Epithelial cell of esophagus (primary cell): ENCODE results near the gene TPK1.

ENCODE experiments used
- DNase-seq: peaks from one replicate; pipeline ENCODE4 v3.0.0; 2010; ENCODE audit warnings: low read depth
- H3K4me3 ChIP-seq: 2 replicates; pipeline ENCODE4 v1.5.1; 2011; ENCODE audit warnings: mild to moderate bottlenecking, low read length, control low read depth
- TF ChIP-seq, protein P1 (sequence below): IDR thresholded peaks from 2 replicates; pipeline ENCODE4 v1.5.1; 2011; ENCODE audit warnings: low read depth, mild to moderate bottlenecking, low read length, control low read depth, inconsistent platforms; ENCODE audit not compliant: insufficient read depth; ENCODE audit errors: missing control alignments

TPK1 gene

DNA sequence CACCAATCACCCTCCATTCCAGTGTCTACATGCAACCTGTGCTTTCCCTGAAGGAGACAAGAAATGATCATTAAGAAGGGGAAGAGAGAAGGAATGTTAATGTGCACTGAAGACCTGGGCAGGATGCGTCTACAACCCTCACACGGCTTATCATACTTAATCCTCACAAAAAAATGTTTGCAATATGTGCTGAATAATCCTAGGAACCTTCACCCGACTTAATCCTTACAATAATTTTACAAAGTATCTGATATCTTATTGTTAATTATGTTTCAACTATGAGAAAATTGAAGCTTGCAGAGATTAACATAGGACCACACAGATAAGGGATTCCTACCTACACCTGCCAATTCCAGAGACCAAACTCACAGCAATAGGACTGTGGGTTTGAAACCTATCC, 287.3 kb downstream of the TPK1 start:
- TF ChIP-seq, protein P1, sequence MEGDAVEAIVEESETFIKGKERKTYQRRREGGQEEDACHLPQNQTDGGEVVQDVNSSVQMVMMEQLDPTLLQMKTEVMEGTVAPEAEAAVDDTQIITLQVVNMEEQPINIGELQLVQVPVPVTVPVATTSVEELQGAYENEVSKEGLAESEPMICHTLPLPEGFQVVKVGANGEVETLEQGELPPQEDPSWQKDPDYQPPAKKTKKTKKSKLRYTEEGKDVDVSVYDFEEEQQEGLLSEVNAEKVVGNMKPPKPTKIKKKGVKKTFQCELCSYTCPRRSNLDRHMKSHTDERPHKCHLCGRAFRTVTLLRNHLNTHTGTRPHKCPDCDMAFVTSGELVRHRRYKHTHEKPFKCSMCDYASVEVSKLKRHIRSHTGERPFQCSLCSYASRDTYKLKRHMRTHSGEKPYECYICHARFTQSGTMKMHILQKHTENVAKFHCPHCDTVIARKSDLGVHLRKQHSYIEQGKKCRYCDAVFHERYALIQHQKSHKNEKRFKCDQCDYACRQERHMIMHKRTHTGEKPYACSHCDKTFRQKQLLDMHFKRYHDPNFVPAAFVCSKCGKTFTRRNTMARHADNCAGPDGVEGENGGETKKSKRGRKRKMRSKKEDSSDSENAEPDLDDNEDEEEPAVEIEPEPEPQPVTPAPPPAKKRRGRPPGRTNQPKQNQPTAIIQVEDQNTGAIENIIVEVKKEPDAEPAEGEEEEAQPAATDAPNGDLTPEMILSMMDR: no peak
- no peak for DNase-seq
- no peak overlapping the region for H3K4me3 ChIP-seq

DNA sequence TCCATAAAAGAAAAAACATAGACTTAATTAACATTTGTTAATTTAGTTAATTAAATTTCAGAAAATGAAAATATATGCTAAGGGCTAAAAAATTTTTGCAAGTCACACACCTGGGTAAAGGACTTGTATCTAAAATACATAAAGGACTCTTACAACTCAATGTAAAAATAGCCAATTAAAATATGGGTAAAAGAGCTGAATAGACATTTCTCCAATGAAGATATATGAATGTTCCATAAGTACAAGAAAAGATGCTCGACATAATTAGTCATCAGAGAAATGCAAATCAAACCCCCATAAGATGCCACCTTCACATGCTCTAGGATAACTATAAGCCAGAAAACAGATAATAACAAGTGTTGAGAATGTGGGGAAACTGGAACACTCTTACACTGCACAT, 288.0 kb downstream of the TPK1 start:
- no peak for DNase-seq
- TF ChIP-seq, protein P1: no peak
- H3K4me3 ChIP-seq: no peak overlapping the region

DNA sequence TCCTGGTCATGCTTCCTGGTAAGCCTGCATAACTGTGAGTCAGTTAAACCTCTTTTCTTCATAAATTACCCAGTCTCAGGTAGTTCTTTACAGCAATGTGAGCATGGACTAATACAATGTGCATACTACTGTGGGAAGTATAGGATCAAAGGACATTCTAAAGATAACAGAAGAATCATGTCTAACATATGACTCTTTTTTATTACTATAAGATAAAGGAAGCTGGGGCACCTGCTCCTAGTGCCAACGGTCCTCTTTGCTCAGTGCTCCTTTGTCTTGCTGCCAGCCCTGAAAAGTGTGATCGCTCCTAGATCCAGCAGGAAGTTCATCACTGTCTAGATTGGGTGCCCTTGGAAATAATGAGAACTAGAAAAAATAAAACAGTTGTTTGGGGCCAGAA, 289.1 kb downstream of the TPK1 start:
- TF ChIP-seq, protein P1: no peak
- no peak for DNase-seq
- H3K4me3 ChIP-seq: no peak overlapping the region

DNA sequence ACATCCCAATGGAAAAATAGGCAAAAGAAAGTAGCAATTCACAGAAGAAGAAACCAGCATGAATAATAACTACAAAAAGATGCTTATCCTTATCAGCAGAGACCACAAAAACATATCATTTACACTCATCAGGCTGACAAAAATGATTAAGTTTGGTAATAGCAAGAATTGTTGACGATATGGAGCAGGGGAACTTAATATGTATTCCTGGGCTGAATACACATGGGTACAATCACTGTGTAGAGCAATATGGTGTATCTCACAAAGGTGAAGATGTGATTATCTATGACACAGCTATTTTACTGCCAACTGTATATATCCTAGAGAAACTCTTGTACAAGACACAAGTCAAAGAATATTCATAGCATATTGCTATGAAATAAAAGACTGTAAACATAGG, 290.5 kb downstream of the TPK1 start:
- no peak overlapping the region for H3K4me3 ChIP-seq
- DNase-seq: no peak
- TF ChIP-seq, protein P1: no peak

DNA sequence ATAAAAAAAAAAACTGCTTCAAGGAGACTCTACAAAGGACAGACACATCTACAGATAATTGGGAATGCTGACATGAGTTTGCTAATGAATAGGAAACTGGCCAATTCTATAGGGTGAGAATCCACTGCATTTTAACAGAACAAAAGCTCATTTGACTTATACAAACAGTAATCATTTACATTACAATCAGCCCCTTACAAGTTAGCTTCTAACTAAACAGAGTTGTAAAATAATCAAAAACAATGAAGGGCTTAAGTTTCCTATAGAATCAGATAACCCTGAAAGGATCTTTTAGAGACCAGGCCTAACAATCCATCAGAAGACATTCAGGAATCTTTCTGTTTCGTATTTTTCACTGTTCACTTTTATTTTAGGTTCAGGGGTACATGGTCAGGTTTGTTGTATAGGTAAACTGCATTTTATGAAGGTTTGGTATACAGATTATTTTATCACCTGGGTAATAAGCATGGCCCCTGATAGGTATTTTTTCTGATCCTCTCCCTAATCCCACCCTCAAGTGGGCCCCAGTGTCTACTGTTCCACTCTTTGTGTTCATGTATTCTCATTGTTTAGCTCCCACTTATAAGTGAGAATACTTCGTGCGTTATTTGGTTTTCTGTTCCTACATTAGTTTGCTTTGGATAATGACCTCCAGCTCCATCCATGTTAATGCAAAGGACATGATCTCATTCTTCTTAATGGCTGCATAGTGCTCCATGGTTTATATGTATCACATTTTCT, 301.0 kb downstream of the TPK1 start:
- no peak overlapping the region for H3K4me3 ChIP-seq
- no peak for DNase-seq
- TF ChIP-seq, protein P1: no peak

DNA sequence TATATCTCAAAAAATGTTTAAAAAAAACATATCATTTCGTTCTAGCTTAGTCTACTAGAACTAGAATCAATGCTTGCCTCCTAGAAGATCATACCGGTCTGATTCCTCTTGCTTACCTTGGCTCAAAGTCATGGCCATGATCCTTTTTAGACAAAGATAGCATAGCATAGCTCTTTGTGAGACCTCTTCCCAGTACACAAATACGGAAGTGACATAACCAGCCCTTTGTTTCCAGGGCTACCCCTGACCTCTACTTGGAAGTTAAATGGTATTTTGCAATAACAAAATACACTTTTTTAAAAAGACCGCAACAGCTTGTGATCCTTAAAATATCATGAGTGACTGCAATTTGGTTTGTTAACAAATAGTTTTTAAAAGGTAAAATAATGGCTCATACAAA, 301.7 kb downstream of the TPK1 start:
- TF ChIP-seq, protein P1: no peak
- H3K4me3 ChIP-seq: no peak overlapping the region
- DNase-seq: no peak

DNA sequence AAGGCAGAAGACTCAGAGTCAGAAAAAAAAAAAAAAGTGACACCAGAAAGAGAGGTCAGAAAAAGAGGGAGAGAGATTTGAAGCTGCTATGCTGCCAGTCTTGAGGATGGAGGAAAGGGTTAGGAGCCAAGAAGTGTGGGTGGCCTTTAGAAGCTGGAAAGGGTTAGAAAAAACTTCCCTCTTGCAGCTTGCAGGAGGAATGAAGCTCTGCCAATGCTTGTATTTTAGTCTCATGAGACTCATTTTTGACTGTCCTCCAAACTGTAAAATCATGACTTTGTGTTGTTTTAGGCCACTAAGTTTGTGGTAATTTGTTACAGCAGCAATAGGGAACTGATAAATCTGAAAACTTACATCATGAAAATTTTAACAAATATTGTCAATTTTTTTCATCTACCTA, 304.7 kb downstream of the TPK1 start:
- DNase-seq: no peak
- TF ChIP-seq, protein P1: no peak
- H3K4me3 ChIP-seq: no peak overlapping the region
